OCI-M1 (cell line): ENCODE results near the gene YEATS4.

ENCODE experiments used
- DNase-seq: peaks from one replicate; lab custom pipeline; 2025; lab: John Stamatoyannopoulos, UW

Gene YEATS4

GRCh38 chr12:69342421-69342820 is 17.1 kb upstream of the YEATS4 start:
- DNase-seq = no peak

GRCh38 chr12:69343357-69343756 is 16.2 kb upstream of the YEATS4 start:
- no peak for DNase-seq

GRCh38 chr12:69343885-69344612 is 15.5 kb upstream of the YEATS4 start:
- no peak for DNase-seq

GRCh38 chr12:69345077-69345476 is 14.5 kb upstream of the YEATS4 start:
- no peak for DNase-seq

GRCh38 chr12:69345742-69346141 is 13.8 kb upstream of the YEATS4 start:
- DNase-seq = peak; percentile 33

- DNase-seq = peak; percentile 85
These were observed 11.2 kb upstream of the YEATS4 start, which contains the start of gene LYZ for GRCh38 chr12:69348162-69348938. Gene LYZ (plus strand): TSS chr12:69348381. CDS start chr12:69348409, 28 bp downstream.

GRCh38 chr12:69350002-69350626 is 9.4 kb upstream of the YEATS4 start:
- DNase-seq = no peak

- no peak for DNase-seq
These were observed 8.8 kb upstream of the YEATS4 start for GRCh38 chr12:69350777-69351176.

- DNase-seq = no peak
These were observed 7.9 kb upstream of the YEATS4 start for GRCh38 chr12:69351462-69352236.

GRCh38 chr12:69352904-69353303 is 6.6 kb upstream of the YEATS4 start:
- DNase-seq = no peak

GRCh38 chr12:69354172-69354555 is 5.4 kb upstream of the YEATS4 start:
- no peak for DNase-seq

GRCh38 chr12:69354556-69355187 is 4.9 kb upstream of the YEATS4 start:
- peak; percentile 15 for DNase-seq

GRCh38 chr12:69355363-69356028 is 4.0 kb upstream of the YEATS4 start:
- no peak for DNase-seq

GRCh38 chr12:69360348-69360672 is 767 bp downstream of the YEATS4 start:
- no peak for DNase-seq

GRCh38 chr12:69366796-69367195 is 7.3 kb downstream of the YEATS4 start:
- no peak for DNase-seq

- no peak for DNase-seq
These were observed 8.6 kb downstream of the YEATS4 start for GRCh38 chr12:69368171-69368570.

GRCh38 chr12:69383074-69383473 is 23.5 kb downstream of the YEATS4 start:
- DNase-seq = no peak

- DNase-seq = no peak
These were observed 25.5 kb downstream of the YEATS4 start for GRCh38 chr12:69385038-69385437.

- DNase-seq = no peak
These were observed 27.4 kb downstream of the YEATS4 start for GRCh38 chr12:69386921-69387320.

- DNase-seq = peak; percentile 45
These were observed 28.8 kb downstream of the YEATS4 start for GRCh38 chr12:69388371-69388770.

- no peak for DNase-seq
These were observed 30.3 kb downstream of the YEATS4 start for GRCh38 chr12:69389831-69390230.
